ENCODE data around the gene NFATC1.

Gene NFATC1

DNA sequence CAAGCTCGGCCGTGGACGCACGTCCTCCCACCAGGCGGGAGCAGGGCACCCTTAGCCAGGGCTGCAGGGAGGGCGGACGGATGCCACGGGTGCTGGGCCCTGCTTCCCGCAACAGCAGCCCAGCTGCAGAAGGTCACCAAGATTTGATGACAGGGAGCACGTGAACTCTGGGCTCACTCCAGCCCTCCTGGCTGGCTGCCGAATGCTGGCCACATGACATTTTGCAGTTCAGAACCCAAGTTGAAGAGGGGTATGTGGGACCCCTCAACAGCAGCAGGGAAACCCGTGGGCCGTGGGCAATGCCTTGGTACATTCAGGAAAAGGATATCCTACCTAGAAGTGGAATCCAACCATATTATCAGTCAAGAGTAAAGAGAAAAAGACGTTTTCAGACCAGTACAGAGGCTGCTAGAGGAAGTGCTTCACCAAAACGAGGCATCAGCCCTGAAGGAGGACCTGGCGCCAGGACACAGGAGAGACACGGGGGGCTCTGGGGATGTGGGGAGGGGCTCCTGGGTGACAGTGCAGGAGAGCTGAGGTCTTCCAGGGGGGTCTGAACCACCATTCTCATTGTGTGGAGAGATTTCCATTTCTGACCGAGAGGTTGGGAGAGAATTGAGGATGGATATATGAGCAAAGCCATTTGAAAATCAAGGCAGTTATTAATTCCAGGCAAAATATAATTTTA lies 176.5 kb downstream of the NFATC1 start:
- no peak for DNase-seq (ENCODE audit: low read depth in 2 of 2)

DNA sequence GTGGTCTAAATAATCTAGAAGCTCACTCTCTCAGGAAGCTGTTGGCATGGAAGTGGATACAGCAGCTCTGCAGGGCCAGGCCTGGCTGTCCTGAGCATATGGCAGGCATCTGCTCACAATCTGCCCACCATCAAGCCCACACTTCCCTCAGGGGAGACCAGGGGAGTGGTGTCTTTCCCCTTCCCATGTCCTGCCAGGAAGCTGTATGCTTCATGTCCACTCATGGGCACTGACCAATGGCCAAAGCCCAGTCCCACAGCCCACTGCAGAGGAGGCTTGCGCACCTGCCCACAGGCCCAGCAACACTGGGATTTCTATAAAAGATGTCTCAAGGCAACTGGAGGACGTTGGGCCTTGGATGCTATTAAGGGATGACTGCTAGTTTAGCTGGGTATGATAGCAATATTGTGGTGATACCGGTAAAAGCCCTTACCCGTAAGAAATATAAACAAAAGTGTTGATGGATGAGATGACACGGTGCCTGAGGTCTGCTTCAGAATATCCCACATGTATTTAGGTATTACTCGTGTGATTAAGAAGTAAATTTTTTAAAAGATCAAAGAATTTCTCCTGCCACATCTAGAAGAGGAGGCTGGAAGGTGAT lies 177.2 kb downstream of the NFATC1 start:
- DNase-seq (ENCODE audit: low read depth in 2 of 2), result no peak

DNA sequence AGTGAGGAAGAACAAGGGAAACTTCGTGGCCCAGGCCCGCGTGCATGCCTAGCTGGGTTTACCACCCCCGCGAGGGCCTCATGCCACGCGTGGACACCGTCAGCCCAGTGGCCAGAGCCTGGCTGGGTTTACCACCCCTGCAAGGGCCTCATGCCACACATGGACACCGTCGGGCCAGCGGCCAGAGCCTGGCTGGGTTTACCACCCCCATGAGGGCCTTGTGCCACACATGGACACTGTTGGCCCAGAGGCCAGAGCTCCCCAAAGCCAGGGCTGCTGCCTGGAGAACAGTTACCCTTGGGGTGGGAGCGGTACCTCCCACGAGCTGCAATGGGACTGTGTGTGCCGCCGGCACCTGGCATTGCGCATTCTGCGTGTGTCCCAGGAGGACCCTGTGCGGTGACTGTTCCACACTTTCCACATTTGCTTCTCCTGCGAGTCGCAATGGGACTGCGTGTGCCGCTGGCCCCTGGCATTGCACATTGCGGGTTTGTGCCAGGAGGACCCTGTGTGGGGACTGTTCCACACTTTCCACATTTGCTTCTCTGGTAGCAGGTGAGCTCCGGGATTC lies 178.3 kb downstream of the NFATC1 start:
- DNase-seq (ENCODE audit: low read depth in 2 of 2), result no peak

DNA sequence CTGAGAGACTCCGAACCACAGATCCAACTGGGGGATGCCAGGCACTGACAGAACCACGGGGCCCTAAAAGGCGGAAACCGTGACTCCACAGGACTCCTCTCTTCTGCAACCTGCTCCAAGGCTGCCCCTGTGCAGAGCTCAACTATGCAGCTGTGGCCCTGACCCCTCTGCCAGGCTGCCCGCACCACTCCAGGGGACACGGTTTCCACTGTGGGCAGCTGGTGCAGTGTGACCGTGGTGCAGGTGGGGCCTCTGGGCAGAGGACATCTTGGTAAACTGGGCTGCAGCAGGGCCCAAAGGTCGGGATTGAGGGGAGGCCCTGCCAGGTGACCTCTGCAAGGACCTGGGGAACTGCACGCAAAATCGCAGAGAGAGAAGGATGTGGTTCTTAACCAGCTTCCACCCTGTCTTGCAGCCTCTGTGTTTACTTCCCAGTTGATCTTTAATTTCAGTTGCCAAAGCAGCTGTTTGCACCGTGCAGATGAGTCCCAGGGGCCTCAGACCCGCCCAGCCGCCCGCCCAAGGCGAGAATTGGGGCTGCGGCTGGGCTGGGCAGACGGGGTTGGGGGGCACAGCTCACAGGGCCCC lies 179.3 kb downstream of the NFATC1 start:
- no peak for DNase-seq (ENCODE audit: low read depth in 2 of 2)

DNA sequence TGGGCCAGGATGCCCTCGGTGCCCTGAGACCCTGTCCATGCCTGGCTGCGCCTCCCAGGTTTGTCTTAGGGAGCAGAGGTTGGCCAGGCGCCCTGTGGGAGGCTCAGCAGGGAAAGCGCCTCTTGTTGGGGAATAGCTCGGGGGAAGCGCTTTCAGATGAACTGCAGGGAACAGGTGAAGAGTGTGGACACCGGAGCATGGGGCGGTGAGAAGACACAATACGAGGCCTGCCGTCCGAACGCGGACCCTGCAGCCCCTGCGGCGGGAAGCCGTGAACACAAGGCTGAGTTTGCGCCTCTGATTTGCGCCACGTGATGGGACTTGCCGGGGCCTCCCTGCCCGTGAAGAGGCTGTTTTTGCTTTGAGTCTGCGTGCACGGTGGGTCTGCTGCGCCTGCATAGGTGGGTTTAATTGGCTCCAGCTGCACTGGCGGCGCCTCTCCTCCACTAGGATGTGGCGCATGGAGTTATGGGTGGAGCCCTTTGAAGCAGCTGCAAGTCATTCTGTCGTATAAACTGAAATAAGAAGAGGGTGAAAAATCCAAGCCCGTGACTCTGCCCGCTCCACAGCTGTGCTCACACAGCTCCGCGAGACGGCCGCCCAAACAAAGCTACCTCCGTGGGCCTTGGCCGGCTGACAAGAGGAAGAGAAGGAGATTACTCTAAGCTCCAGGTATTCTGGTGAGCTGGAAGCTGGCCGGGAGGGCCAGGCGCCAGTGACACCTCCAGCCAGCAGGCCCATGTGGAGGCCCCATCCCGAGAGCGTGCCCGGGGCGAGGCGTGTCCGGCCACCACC lies 180.4 kb downstream of the NFATC1 start:
- no peak for DNase-seq (ENCODE audit: low read depth in 2 of 2)

DNA sequence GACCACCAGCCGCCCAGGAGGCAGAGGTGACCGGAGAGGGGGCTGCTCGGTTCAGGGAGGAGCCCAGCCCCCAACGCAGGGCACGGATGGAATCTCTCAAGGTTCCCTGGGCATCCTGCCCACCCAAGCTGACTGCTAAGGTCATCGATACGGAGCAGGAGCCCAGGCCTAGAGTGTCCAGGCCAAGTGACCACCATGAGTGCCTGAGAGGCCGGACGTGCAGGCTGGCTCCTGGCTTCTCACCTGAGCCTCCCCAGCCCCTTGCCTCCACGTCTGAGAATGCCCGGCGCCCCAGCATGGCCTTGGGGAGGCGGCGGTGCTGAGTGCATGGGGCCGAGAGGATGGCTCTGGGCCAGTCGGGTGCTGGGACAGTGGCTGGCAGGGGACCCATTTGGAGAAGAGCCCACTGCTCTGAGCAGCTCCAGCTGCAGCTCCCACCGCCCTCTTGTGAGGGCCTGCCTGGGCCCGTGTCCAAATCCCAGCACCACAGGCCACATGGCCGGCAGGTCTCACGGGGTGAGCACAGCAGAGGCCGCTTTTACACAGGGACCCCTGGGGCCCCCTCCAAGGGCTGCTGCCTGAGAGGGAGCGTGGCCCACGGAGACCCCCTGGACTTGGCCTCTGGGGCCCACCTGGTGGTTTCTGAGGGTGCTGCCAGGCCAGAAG lies 181.1 kb downstream of the NFATC1 start:
- DNase-seq (ENCODE audit: low read depth in 2 of 2), result no peak

DNA sequence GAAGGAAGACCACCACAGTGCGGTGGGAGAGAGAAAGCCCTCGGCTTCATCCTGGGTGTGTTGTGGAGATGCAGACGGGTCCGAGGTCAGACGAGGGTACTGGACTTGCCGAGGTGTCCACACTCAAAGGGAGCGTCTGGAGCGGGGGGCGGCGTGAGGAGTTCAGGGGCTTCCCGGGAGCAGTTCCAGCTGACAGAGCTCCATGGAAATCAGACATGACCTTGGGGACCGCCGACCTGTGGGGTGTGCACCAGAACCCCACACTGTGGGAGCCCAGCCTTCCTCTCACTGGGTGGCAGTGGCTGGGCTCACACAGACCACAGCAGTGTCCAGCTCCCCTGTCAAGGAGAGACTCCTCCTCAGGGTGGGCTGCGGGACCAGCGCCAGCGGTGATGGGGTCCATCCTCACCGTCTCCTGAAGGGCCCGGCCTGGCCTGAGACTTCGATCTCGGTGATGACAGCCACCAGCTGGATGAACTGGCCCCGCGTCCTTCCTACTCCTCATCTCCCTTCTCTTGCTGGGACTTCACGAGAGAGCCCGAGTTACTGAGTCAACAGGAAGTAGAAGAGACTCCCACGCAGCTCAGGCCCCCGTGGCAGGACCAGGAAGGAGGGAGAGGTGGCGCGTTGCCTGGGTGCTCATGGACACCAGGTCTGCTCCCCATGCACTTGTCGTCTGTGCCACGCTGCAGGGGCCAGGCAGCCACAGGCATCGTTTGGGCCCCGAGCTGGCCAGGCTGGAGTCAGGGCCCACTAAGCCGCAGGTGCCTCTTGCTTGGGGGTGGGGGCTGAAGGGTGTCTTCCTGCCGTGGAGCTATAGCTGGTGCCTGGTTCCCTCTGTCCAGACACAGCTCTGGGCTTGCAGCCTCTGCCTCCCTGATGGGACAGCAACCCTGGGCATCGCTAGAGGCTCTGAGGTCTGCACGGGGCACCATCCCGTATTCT lies 182.0 kb downstream of the NFATC1 start:
- DNase-seq (ENCODE audit: low read depth in 2 of 2), result no peak

DNA sequence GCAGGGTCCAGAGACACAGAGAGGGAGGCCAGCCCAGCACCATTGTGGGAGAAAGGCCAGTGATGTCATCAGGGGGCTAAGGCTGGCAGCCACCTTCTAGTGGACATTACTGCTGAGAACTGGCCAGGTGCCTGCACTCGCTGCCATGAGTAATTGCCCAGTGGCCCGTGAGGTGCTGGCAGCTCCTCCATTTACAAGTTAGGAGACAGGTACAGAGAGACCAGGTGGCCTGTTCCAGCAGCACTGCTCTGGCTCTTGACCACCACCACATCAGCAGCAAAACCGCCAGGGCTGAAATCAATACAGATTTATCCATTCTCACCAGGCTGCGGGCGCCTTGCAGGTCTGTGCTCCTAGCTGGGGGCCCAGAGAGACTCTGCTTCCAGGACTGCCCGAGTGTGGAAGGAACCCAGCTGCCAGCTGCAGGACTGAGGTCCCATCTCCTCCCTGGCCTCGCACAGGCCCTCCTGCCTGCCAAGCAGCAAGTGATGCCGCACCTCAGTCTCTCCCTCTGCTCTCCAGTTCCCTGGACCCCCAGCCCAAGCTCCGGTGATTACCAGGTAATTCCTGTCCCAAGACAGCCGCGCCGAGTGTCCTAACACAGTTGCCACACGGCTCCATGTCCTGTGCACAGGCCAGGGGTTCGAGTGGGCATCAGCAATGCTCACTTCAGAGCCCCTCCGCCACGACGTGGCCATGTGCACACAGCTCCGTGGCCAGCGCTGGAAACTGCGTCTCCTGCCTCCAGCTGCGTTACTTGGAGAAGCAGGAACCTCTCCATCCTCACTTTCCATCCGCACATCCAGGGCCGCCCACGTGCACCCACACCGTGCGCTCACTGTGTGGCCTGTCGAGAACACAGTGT lies 182.9 kb downstream of the NFATC1 start:
- no peak for DNase-seq (ENCODE audit: low read depth in 2 of 2)
